NB4 (cell line): ENCODE results near the gene MAD1L1.

Source experiments
- DNase-seq: peaks from one replicate; pipeline ENCODE4 v3.0.0; 2010; ENCODE audit warnings: low read depth
- H3K4me3 ChIP-seq: one replicate; pipeline ENCODE4 v1.5.1; 2011; ENCODE audit warnings: mild to moderate bottlenecking, low read depth, low read length, moderate library complexity
- MYC ChIP-seq: IDR thresholded peaks from 2 replicates; pipeline ENCODE4 v1.6.1; 2011; ENCODE audit warnings: low read depth, low read length
- POLR2A ChIP-seq: IDR thresholded peaks from 2 replicates; pipeline ENCODE4 v1.6.1; 2011; ENCODE audit warnings: mild to moderate bottlenecking; ENCODE audit not compliant: insufficient read length; ENCODE audit errors: extremely low read depth
- TF ChIP-seq, protein P1 (sequence below): IDR thresholded peaks from 2 replicates; pipeline ENCODE4 v1.6.1; 2011; ENCODE audit warnings: low read depth, low read length
- TF ChIP-seq, protein P2 (sequence below): IDR thresholded peaks from one replicate; pipeline ENCODE4 v1.5.1; 2012; ENCODE audit warnings: low read depth, low read length

Gene MAD1L1

DNA sequence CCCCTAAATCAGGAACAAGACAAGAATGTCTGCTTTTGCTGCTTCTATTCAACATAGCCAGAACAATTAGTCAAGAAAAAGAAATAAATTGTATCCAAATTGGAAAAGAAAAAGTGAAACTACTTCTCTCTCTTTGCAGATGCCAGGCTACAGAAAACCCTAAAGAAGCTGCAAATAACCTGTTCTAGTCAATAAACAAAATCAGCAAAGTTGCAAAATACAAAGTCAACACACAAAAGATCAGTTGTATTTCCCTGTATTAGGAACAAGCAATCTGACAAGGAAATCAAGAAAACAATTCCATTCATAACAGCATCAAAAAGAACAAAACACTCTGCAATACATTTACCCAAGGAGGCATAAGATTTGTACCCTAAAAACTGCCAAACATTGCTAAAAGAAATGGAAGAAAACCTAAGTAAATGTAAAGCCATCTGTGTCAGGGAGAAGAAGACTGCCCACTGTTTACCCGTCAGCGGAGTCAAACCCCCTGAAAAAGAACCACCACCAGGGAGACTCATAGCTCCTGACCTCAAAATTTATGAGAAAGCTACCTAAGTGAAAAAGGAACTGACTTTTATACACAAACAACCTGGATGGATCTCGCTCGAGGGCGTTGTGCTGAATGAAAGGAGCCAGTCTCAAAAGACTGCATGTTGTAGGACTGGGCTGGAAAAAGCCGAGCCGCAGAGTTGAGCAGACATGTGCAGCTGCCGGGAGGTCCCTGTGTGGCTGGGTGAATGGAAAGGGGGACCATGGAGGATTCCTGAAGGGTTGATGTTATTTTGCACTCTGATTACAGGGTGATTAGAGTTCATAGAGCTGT lies 263.1 kb downstream of the MAD1L1 start:
- no peak overlapping the region for H3K4me3 ChIP-seq
- TF ChIP-seq POLR2A (no peak), MYC (no peak)
- TF ChIP-seq, protein P1, sequence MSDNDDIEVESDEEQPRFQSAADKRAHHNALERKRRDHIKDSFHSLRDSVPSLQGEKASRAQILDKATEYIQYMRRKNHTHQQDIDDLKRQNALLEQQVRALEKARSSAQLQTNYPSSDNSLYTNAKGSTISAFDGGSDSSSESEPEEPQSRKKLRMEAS, result no peak
- TF ChIP-seq, protein P2, sequence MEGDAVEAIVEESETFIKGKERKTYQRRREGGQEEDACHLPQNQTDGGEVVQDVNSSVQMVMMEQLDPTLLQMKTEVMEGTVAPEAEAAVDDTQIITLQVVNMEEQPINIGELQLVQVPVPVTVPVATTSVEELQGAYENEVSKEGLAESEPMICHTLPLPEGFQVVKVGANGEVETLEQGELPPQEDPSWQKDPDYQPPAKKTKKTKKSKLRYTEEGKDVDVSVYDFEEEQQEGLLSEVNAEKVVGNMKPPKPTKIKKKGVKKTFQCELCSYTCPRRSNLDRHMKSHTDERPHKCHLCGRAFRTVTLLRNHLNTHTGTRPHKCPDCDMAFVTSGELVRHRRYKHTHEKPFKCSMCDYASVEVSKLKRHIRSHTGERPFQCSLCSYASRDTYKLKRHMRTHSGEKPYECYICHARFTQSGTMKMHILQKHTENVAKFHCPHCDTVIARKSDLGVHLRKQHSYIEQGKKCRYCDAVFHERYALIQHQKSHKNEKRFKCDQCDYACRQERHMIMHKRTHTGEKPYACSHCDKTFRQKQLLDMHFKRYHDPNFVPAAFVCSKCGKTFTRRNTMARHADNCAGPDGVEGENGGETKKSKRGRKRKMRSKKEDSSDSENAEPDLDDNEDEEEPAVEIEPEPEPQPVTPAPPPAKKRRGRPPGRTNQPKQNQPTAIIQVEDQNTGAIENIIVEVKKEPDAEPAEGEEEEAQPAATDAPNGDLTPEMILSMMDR, result no peak
- DNase-seq, result no peak

DNA sequence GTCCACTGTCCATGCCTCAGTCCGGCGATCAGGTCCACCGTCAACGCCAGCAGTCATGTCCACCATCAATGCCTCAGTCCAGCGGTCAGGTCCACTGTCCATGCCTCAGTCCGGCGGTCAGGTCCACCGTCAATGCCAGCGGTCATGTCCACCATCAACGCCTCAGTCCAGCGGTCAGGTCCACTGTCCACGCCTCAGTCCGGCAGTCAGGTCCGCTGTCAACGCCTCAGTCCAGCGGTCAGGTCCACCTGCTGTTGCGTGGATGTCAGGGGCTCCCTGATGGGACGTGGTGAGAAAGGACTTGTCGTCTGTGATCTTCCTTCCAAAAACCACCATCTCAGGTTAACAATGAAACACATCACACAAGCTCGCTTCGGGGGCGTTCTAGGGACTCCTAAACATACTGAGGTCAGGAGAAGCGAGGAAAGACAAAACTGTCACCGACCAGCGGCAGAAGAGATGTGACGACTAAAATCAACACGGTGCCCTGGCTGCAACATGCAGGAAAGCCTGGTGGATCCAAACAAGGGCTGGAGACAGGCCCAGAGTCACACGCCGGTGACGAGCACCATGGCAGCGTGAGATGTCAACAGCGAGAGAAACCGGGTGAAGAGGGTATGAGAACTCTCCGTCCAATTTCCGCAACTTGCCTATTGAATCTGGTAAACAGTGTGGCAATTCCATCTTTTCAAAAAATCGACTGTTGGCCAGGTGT lies 264.2 kb downstream of the MAD1L1 start:
- DNase-seq, result no peak
- no peak for TF ChIP-seq POLR2A
- TF ChIP-seq, protein P2, result no peak
- H3K4me3 ChIP-seq, result no peak overlapping the region

DNA sequence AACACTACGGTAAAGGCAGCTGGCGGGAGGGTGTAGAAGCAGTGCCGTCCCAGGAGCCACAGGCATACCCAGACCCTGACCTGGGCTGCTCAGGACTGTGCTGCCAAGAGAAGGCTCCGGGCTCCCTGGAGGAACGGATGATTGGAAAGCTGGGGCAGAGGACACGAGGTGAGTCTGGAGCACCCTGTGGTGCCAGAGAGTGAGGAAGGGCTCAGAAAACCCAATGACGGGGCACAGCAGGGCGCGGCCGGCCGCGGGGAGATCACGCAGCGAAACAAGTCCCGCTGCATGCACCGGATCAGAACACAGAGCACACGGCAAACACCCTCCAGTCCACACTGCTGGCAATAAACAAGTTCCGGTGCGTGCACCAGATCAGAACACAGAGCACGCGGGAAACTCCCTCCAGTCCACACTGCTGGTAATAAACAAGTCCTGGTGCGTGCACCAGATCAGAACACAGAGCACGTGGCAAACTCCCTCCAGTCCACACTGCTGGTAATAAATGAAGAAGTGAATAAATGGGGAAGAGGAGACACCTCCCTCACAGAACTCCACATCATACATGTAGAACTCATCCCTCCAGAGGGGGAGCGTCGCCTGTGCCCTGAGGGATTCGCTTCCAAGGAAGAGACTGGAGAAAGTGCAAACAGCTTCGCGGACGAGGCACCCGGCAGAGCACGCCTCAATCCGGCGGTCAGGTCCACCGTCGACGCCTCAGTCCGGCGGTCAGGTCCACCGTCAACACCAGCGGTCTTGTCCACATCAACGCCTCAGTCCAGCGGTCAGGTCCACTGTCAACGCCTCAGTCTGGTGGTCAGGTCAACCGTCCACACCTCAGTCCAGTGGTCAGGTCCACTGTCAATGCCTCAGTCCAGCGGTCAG lies 265.0 kb downstream of the MAD1L1 start:
- H3K4me3 ChIP-seq, result no peak overlapping the region
- TF ChIP-seq POLR2A (no peak), MYC (no peak)
- TF ChIP-seq, protein P2, result no peak
- TF ChIP-seq, protein P1, result no peak
- DNase-seq, result no peak

DNA sequence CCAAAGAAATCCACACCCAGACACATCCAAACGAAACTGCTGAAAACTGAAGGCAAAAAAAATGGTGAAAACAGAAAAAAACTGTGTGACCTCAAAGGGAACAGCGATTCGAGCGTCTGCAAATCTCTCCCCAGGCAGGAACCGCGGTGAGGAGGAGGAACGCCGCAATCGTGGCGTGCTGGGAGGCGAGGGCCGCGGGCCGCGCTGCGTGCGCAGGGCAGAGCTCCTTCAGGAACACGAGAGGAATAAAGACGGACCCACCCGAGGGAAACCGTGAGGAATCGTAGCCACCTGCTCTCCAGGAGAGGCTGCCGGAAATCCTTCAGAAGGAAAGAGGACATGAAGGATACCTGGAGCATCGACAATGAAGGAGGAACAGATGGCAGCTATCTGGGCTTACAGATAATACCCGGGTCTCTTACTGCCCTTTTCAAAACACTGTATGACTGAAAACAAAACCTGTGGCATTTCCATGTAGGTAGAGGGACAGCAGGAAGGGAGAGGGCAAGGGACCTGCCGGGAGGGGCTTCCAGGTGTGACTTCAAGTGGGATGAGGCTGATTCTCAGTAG lies 266.0 kb downstream of the MAD1L1 start:
- TF ChIP-seq, protein P1, result no peak
- TF ChIP-seq, protein P2, result no peak
- no peak for TF ChIP-seq MYC
- no peak for TF ChIP-seq POLR2A
- DNase-seq, result no peak
- no peak overlapping the region for H3K4me3 ChIP-seq

DNA sequence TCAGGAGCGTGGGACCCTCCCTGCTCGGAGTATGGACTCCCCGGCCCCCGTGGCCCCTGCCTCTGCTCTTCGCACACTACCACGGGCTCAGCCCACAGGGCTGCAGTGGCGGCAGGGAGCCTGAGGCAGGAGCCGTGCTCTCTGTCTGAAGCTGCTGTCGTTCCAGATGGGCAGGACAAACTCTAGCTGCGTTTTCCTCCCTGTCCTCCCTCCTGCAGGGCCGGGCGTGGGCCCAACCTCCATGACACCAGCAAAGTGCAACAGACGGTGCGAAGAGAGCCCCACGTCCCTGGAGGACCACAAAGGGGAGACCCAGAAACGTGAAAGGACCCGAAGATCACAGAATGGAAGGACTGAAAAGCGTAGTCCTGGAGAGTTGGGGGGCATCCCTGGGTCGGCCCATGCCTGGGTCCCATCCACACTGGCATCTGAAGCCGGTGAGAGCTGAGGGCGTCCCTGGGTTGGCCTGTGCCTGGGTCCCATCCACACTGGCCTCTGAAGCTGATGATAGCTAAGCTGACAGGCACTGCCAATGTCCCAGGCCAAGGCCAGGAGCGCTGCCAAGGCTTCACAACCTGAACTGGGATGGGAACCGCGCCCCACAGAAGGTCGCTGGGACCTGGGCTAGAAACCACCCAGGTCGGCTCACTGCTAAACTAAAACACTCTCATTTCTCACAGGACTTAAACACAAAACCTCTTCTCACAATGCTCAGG lies 267.0 kb downstream of the MAD1L1 start:
- no peak for DNase-seq
- TF ChIP-seq, protein P1, result no peak
- TF ChIP-seq, protein P2, result no peak
- TF ChIP-seq POLR2A (no peak), MYC (no peak)
- no peak overlapping the region for H3K4me3 ChIP-seq
